Tibial nerve (tissue), 3 donors: Measurements from ENCODE around the gene ROGDI.

Experiments
- CTCF ChIP-seq, 5 experiments: fragments of 200-600 bp in 3 of 5; fragments of 450-650 bp in 2 of 5; sonication (generic) in 3 of 5; IDR thresholded peaks; one replicate each; pipeline ENCODE4 v1.5.1; 2016 to 2019; ENCODE audit warnings: antibody characterized with exemption in 5 of 5, mild to moderate bottlenecking in 3 of 5, moderate library complexity in 2 of 5
- POLR2A ChIP-seq, 2 donors: fragments of 450-650 bp; IDR thresholded peaks; one replicate each; pipeline ENCODE4 v1.6.1; 2017; ENCODE audit warnings: antibody characterized with exemption in 2 of 2, mild to moderate bottlenecking in 2 of 2, moderate library complexity in 2 of 2

GRCh38 chr16:4800290-4801041, 2.0 kb downstream of the ROGDI start:
- TF ChIP-seq POLR2A (IDR thresholded peaks at IDR 0.05) (no peak), CTCF (IDR thresholded peaks at IDR 0.05) (no peak)
